SK-N-MC (cell line): ENCODE results near the gene TEX11.

Experiments used
- EZH2 ChIP-seq: fragments of 200-600 bp; sonication (generic); IDR thresholded peaks from one replicate; pipeline ENCODE4 v1.6.1; 2017; ENCODE audit warnings: antibody characterized with exemption
- FOXP2 ChIP-seq: optimal IDR thresholded peaks from 2 replicates; pipeline ENCODE3; 2011; ENCODE audit warnings: mild to moderate bottlenecking, moderate library complexity; ENCODE audit not compliant: insufficient read depth; ENCODE audit errors: extremely low read length, control extremely low read depth
- POLR2AphosphoS5 ChIP-seq: IDR thresholded peaks from 2 replicates; pipeline ENCODE4 v1.6.1; 2012; ENCODE audit warnings: mild to moderate bottlenecking, low read depth, low read length, borderline replicate concordance

DNA sequence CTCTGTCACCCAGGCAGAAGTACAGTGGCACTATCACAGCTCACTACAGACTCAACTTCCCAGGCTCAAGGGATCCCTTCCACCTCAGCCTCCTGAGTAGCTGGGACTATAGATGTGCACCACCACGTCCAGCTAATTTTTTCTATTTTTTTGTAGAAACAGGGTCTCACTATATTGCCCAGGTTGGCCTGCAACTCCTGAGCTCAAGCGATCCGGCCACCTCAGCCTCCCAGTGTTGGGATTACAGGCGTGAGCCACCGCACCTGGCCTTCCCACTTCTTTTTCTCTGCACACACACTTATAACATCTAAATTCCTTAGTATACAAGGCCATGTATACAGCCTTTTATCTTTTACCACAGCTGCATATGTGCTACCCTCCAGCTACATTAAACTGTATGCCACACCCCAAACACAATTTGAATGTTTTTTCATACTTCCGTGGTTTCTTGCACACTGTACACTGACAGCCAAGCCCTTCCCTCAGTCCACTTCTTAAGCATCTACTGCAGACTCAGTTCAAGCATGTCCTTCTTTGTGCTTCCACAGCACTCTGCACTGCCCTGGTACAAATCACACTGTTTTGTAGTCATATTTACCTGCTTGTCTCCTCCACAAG lies 15.9 kb upstream of the TEX11 start:
- TF ChIP-seq EZH2 (no peak), POLR2AphosphoS5 (no peak), FOXP2 (no peak)
